GM18505 (cell line): ENCODE results near the gene CCDC88C.

Experiments used
- ATAC-seq: cut with Tn5 transposase; IDR thresholded peaks from one replicate; pipeline ENCODE4 v1.9.1; 2021; ENCODE audit not compliant: unreplicated experiment
- POLR2A ChIP-seq: IDR thresholded peaks from 4 replicates; pipeline ENCODE4 v1.6.1; 2011; ENCODE audit warnings: borderline replicate concordance; ENCODE audit not compliant: insufficient read depth, insufficient read length; ENCODE audit errors: extremely low read depth

The CCDC88C gene

DNA sequence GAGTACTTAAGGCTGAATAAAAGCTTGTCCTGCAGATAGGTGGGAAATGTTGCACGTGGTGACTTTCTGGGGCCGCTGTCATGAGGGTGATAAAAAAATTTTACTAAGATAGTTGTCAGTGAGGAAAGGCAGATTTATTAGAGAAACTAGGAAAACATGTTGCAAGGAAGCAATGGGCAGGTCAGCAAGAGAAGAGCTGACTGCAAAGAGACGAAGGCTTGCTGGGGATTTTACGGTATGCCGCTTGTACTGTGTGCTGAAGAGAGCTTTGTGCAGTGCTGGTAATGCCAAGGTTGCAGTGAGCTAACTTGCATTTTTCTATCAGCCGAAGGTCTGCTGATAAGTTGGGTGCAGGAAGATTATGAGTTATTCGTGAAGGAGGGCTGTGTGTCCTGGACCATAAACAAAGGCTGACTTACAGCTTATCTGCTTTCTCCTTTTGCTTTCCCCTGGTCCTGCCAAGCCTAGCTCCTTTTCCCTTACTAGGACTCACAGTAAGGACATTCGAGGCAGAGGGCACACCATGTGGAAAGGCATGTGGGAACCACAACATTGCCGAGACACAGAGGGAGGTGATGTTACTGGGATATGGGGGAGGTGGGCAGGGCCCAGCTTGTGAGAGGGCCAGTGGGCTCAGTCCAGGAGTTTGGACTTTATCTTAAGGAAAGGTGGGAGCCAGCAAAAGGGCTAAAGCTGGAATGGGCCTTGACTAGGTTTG lies 7.4 kb upstream of the CCDC88C start:
- ATAC-seq: no peak
- no peak for TF ChIP-seq POLR2A

DNA sequence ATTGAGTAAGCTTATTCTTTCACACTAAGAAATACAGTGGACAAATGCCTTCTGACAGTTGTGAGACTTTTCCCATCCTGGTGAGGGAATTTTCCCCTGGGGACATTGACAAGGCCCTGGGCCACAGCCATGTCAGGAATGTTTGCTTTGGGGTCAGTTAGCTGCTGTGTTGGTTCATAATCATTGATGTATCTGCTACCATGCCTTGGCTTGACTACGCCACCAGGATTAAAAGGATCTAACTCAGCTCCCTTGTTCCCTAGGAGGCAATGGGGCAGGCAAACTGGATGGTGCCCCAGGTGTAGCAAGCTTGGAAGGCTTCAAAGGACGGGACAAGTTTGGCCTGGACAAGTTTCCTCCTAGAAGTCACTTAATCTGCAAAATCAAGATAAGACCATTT lies 3.1 kb upstream of the CCDC88C start:
- TF ChIP-seq POLR2A: no peak
- ATAC-seq: no peak

DNA sequence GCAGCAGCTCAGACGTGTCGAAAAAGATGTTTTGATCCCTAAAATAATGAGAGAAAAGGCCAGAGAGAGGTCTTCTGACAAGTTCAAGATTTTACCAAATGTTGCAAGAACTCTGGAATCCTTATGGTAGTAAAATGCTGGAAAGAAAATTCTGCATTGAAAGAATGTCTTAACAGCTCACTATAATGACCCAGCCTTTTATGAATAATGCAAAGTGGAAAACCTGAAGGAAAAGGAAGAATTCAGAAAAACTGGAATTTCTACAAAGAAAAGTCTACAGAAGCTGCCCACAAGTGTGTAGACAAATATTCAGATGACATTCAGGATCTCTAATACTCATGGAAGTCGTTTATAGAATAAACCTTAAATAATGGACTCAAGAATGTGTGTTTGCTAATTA lies 1.8 kb upstream of the CCDC88C start:
- ATAC-seq: no peak
- no peak for TF ChIP-seq POLR2A

DNA sequence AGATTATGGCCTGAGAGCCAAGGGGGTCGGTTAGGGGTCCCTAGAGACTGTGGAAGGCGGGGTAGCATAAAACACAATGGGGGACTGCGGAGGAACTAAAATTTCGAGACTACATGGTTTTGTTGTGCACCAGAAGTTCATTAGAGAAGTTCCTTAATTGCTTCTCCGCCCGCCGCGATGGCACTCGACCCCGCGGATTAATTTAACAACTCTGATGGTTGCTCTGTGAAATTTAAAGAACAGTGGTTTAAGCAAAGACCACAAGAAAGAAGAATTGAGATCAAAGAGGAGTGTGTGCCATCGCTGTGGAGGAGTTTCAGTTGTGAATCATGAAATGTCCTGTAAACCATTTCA lies 1.4 kb upstream of the CCDC88C start:
- no peak for TF ChIP-seq POLR2A
- no peak for ATAC-seq

DNA sequence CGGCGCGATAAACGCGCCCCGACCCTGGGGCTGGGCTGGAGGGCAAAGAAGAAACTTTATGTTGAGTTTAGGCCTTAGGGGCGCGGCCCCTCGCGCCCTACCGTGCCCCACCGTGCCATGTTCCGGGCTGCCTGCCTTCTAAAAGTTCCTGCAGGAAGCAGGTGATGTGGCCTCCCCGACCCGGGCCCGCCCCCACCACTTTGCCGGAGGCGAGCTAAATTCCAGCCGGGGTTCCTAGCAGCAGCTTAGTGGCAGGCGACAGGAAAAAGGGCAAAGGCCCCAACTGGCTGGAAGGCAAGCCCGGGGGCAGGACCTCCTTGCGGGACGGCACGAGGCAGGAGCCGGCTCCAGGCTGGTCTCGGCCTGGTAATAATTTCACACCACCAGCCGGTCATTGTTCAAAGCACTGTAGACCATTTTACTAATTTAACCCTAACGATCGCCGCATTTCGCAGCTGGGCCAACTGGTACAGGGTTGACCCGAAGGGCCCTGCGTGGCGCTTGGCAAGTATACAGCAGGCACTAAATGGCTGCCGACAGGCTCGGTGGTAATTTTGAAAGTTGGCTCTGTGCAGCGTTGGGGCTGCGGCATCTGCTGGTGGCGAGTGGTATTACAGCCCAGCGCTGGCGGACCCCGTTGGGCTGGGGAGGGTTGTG lies 895 bp upstream of the CCDC88C start:
- no peak for ATAC-seq
- TF ChIP-seq POLR2A: no peak

DNA sequence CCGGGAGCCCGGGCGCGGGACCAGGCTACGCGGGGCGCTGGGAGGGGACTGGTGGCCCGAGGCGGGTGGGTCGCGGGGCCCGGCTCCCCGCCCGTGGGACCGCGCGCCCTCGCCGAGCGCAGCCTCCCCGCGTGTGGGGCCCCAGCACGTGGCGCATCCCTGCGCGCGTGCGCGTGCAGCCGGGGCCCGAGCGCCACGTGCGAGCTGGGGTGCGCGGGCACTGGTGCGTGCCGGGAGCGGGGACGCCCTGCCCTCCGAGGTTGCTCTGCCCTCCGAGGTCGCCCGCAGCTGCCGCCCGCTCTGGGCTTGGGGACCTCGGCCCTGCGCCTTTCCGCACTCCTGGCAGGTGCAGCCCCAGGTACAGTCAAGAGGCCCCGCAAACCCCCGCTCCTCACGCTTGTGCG lies 365 bp upstream of the CCDC88C start:
- no peak for TF ChIP-seq POLR2A
- ATAC-seq: peak; percentile 33

DNA sequence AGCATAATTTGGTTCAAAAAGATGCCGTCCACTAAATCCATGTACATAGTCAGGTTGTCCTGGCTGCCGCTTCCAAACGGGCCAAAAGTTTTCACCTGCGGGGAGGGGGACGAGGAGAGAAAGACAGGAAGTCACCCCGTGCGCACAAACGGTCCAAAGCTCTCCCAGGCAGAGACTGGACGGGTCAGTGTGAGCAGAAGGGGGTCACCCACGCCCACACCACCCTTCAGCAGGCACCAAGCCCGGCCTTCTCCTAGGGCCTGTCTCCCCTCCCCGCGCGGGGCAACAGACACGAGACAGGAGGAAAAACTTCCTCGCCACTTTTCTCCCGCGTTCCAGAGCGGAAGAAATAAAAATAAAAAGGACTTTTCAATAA lies 888 bp downstream of the CCDC88C start:
- TF ChIP-seq POLR2A: no peak
- ATAC-seq: no peak

DNA sequence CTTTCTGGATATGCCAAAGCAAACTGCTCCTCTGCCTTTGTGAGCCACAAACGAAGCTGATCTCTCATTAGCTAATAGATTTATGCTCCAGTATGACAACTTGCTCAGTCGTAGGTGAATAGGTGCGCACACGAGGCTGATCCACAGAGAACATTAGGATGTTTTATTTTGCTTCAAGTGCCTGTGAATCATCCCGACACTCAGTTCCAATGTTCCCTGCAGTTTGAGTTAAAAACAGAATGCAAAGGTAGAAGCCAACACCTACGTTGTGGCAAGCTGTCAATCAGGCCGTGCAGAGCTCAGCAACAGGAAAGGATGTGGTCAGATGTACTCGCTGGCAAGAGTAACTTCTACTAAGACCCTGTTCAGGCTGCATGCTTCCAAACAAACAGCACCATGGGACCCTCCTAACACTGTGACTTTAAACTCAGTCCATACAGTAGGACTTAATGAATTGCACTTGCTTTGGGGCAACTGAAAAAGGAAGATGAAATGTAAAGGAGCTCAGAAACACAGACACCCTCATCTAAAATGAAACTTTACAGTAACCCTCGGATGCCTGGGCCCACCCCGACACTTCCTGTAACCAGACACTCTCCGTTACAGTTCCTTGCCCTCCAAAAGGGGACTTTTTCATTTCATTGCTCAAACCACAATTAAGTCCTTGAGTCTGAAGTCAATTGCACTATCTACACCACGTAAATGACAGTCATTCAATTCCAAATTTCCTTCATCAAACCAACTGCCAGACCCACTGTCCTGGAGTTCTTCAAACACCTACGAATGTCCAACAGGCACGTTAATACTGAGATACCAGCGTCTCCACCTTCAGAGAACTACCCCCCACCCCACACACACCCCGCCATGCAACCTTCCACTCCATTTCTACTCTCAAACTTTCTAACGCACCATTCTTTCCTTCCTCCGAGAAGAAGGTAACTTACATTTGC lies 1.6 kb downstream of the CCDC88C start:
- TF ChIP-seq POLR2A: peak; percentile 63

DNA sequence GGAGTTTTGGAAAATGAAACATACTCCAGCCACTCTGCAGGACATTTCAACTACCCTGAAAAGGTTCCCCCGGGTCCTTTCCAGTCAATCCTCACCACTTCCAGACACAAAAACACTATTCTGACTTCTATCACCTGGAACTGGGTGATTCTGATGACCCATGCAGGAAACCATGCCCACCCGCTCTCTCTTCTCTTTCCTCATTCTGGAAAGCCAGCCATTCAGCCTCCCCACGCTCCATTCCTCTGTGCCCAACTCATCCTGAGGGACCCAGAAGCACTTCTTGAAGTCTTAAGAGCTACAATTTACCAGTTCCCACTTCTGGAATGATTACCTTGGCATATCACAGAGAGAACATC lies 3.2 kb downstream of the CCDC88C start:
- ATAC-seq: no peak

More for the DNA sequence above, 1.6 kb downstream of the CCDC88C start:
- ATAC-seq: peak; percentile 52

DNA sequence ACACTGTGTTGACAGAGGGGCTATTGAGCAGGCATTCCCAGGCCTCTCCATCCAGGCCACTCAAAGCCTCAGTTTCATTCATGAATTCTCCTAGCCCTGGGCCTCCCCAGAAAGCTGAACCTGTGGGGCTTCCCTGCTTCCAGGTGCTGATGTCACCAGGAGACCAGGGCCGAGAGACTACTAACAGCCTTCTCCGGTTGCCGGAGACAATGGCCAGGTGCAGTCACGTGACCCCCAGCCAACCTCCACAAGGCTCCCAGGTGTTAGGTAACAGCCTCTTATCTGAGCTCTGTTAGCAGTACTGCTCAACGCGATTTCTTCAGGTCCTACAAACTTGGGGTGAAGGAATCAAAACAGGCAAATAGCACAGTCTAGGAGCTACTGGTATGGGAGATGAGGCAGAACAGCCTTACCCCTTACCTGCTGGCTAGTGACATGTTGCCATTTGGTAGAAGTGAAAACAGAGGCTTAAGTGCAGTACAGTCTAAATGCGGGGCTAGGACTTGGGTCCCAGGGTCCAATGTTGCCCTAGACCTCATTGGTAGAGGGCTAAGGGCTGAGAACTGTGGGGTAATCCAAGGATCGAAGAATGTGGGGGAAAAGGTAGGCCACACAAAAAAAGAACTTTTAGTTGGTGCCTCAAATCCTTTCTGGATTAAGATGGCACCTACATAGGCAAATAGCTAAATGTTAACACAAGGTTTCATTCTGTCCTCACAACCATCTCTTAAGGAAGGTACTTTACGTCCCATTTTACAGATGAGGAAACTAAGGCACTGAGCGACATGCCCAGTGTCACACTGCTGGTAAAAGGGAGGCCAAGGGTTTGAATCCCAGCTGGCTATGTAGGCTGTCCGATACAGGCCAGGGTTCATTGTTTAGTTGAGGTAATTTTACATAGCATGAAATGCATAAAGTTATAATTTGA lies 3.8 kb downstream of the CCDC88C start:
- TF ChIP-seq POLR2A: no peak
- ATAC-seq: no peak

More for the DNA sequence above, 3.2 kb downstream of the CCDC88C start:
- no peak for TF ChIP-seq POLR2A

DNA sequence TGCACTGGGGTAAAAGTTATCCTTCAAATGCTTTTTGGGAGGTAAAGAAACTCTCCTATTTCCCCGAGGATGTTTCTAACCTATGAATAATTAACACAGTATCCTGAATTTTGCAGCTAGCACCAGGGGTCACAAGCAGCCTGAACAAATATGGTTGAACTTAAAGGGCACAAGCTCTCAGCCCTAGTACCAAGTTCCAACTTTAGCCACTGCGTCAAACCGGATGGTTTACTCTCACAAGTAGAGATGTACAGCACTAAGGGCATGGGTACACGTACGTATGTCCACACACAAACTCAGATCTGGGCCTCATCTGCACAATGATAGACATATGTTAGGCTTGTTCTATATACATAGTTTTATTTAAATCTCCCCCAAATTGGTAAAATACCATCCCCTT lies 4.7 kb downstream of the CCDC88C start:
- no peak for TF ChIP-seq POLR2A
- no peak for ATAC-seq

DNA sequence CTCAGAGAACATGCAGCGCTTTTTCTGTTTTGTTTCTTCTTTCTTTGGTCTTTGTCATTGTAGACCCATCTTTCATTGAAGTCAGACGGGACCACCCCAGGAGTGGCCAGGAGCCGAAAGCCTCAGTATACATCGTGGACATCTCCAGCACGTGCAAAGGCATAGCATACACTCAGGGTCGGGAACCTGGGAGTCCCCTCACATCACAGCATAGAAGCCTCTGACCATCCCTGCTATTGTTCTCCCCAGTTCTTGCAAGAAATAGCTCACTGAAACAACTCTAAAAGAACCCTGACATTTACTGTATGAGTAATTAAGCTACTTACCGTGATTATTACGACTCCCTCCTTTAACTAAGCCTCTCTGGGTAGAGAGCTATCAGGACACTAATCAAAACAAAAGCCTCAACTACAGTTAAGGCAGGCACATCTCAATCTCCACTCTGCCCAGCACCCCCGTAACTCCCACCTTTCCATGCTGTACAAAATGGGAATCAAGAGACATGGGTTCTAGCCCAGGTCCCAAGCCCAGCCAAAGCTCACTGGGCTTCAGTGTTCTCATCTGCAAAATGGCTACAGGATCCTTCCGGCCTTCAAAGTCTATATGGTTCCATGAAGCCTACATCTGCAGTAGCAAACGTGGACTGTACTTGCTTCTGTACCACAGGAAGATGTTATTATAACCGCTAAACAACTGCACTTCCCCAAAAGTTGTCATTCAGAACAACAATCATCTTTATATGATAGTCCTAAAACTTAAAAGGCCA lies 6.7 kb downstream of the CCDC88C start:
- no peak for ATAC-seq
- no peak for TF ChIP-seq POLR2A
